Effector memory CD4-positive, alpha-beta T cell (primary cell): ENCODE data around the gene IER2.
A peak's percentile ranks its signal among the peaks of the same experiment; 100 is the strongest.

Source experiments
- DNase-seq, 3 donors: peaks; one replicate each; pipeline ENCODE4 v3.0.0-alpha.2; 2020
- H3K27ac ChIP-seq: 2 replicates; pipeline ENCODE4 v1.7.0; 2013; ENCODE audit warnings: mild to moderate bottlenecking, low read length, moderate library complexity; ENCODE audit not compliant: insufficient read depth, poor library complexity, severe bottlenecking
- H3K27me3 ChIP-seq: replicated peaks from 2 replicates; pipeline ENCODE4 v1.7.0; 2013; ENCODE audit warnings: mild to moderate bottlenecking, low read length; ENCODE audit not compliant: insufficient read depth, control insufficient read depth, poor library complexity, severe bottlenecking
- H3K36me3 ChIP-seq: 2 replicates; pipeline ENCODE4 v1.7.0; 2013; ENCODE audit warnings: mild to moderate bottlenecking, low read length, moderate library complexity; ENCODE audit not compliant: control insufficient read depth, insufficient read depth
- H3K4me1 ChIP-seq: 2 replicates; pipeline ENCODE4 v1.7.0; 2013; ENCODE audit warnings: low read length, mild to moderate bottlenecking; ENCODE audit not compliant: control insufficient read depth, insufficient read depth, poor library complexity, severe bottlenecking
- H3K4me3 ChIP-seq: 2 replicates; pipeline ENCODE4 v1.7.0; 2013; ENCODE audit warnings: low read length, low read depth, mild to moderate bottlenecking; ENCODE audit not compliant: insufficient read depth, poor library complexity, severe bottlenecking
- H3K9me3 ChIP-seq: 2 replicates; pipeline ENCODE4 v1.7.0; 2013; ENCODE audit warnings: mild to moderate bottlenecking, low read length, moderate library complexity; ENCODE audit not compliant: control insufficient read depth

The IER2 gene

DNA sequence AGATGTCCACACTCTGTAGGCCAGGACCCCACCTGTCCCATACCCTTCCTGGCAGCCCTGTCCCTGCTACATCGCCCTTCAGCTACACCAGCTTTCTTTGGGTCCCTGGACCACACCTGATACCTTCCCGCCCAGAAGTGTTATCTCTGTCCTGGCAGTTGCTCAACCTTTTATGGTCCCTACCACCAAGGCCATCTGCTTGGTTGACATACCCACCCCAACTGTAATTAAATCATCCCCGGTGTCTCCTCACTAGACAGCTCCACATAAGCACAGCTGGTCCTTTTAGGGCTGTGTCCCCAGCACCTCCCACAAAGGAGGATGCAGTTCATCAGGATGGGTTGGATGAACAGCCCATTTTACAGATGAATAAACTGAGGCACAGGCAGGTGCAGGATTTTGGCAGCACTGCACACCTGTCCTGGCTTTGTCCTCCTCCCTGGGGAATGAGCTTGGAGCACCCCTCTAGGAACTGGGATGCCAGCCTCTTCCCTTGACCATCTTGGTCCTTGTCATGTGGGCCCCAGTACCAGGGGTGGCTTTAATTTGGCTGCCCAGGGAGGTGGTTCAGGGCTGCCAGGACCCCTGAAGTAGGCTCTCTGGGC lies 19.2 kb upstream of the IER2 start:
- no peaks in the 10 kb centered on the region for H3K9me3 ChIP-seq
- peaks cover 15% of the 10 kb centered on the region for H3K36me3 ChIP-seq
- peaks cover 14% of the 10 kb centered on the region for H3K4me1 ChIP-seq
- DNase-seq = no peak
- H3K4me3 ChIP-seq = no peak overlapping the region
- H3K27me3 ChIP-seq = no peaks in the 10 kb centered on the region
- H3K27ac ChIP-seq = no peak overlapping the region

DNA sequence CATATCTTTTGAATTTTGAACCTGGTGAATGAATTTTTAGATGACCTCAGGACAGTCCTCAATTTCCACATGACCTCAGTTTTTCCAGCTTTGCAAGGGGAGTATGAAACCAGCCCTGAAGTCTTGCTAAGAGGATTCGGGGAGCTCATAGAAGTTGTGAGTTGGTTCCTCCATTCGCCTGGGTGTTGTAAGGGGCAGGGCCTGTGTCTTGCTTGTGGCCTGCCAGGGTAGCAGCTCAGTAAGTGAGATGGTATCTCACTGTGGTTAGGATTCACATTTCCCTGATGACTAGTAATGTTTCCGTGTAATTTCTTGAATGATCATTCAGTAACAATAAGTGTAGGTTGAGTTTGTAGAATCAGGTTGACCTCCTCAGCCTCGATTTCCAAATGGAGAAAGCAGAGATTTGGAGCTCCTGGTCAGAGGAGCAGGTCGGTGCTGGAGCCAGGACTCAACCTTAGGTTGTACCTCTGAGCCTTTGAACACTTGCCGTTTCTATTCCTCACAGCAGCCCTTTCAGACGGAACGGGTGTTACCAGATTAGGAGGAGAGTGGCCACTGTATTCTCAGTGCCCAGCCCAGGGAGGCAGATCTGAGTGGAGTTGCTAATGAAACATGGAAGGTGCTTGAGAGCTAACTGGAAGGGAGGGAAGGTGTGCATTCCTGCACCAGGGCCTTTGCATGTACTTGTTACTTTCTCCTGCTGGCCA lies 17.6 kb upstream of the IER2 start:
- peaks cover 27% of the 10 kb centered on the region for H3K36me3 ChIP-seq
- no peaks in the 10 kb centered on the region for H3K27me3 ChIP-seq
- peak overlapping the region; percentile 20 for H3K27ac ChIP-seq
- peak overlapping the region; percentile 2 for H3K4me3 ChIP-seq
- H3K9me3 ChIP-seq = no peaks in the 10 kb centered on the region
- peak in 2 of 3 donors; percentile 24 to 28 for DNase-seq
- peaks cover 14% of the 10 kb centered on the region for H3K4me1 ChIP-seq

GRCh38 chr19:13133241-13133870 lies 16.9 kb upstream of the IER2 start:
- H3K36me3 ChIP-seq = peaks cover 34% of the 10 kb centered on the region
- H3K27me3 ChIP-seq = no peaks in the 10 kb centered on the region
- H3K4me1 ChIP-seq = peaks cover 14% of the 10 kb centered on the region
- no peaks in the 10 kb centered on the region for H3K9me3 ChIP-seq
- H3K4me3 ChIP-seq = no peak overlapping the region
- DNase-seq = no peak
- no peak overlapping the region for H3K27ac ChIP-seq

DNA sequence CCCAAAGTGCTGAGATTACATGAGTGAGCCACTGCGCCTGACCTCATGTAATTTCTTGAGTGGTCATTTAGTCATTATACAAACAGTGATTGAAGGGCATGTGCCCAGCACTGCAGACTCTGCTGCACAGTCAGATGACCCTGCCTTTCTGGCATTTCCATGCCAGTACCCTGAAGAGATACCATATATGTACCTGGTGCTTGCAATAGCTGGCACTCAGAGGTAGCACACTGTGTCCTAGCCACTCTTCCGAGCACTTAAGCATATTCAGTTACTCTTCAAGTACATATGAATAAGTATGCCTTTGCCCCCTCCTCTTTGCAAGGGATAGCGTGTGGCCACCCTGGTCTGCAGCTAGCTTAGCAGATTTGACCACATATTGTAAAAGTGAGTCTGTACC lies 15.6 kb upstream of the IER2 start:
- peaks cover 41% of the 10 kb centered on the region for H3K36me3 ChIP-seq
- no peak overlapping the region for H3K27ac ChIP-seq
- H3K4me3 ChIP-seq = no peak overlapping the region
- H3K9me3 ChIP-seq = no peaks in the 10 kb centered on the region
- H3K27me3 ChIP-seq = no peaks in the 10 kb centered on the region
- no peak for DNase-seq
- H3K4me1 ChIP-seq = peaks cover 14% of the 10 kb centered on the region

- DNase-seq = no peak
- H3K4me3 ChIP-seq = no peak overlapping the region
- H3K36me3 ChIP-seq = peaks cover 41% of the 10 kb centered on the region
- H3K9me3 ChIP-seq = no peaks in the 10 kb centered on the region
- peaks cover 14% of the 10 kb centered on the region for H3K4me1 ChIP-seq
- no peaks in the 10 kb centered on the region for H3K27me3 ChIP-seq
- H3K27ac ChIP-seq = no peak overlapping the region
Measured at GRCh38 chr19:13135068-13136062, 14.8 kb upstream of the IER2 start.

DNA sequence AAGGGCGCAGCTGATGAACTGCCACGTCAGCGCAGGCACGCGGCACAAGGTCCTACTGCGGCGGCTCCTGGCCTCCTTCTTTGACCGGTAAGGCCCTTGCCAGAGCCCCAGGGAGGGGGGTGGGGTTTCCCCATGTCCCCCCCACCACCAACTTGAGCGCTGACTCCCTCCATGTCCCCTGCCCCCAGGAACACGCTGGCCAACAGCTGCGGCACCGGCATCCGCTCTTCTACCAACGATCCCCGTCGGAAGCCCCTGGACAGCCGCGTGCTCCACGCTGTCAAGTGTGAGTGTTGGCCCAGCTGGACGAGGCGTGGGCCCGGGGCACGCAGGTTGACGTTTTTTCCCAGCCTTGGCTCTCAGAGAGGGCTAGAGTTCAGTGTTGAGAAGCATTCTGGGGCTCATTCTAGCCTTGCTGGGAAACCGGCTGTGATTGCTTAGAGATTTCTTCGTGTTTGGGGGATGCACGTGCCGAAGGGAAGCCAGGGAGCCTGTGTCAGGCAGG lies 12.9 kb upstream of the IER2 start:
- Histone ChIP-seq H3K9me3 (no peaks in the 10 kb centered on the region), H3K27ac (no peak overlapping the region), H3K27me3 (no peaks in the 10 kb centered on the region), H3K4me1 (peaks cover 12% of the 10 kb centered on the region), H3K36me3 (peaks cover 41% of the 10 kb centered on the region), H3K4me3 (no peak overlapping the region)
- DNase-seq = no peak

DNA sequence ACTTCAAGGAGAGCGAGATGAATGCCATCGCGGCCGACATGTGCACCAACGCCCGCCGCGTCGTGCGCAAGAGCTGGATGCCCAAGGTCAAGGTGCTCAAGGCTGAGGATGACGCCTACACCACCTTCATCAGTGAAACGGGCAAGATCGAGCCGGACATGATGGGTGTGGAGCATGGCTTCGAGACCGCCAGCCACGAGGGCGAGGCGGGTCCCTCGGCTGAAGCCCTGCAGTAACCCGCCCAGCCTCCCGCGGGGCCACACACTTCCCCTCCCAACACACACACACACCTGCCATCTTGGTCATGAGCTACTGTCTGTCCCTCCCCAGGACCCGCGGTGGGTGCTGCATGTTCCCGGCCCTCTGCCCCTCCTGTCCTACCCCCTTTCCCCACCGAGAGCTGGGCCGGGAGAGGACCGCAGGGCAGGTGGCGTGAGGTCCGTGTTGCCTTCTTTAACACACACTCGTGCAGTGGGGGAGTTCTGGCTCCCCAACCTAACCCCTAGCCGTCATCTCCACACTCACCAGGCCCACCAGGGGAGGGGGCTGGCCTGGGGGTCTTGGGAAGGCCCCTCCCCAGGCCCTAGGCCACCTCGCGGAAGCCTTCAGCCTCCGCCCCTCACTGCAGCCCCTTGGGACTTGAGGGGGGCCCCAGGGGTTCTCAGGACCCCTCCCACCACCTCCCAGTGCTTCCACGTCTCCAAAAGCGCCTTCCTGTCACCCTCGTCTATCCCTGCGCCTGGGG lies 11.9 kb upstream of the IER2 start:
- Histone ChIP-seq H3K27me3 (no peaks in the 10 kb centered on the region), H3K4me3 (no peak overlapping the region), H3K27ac (no peak overlapping the region), H3K4me1 (peaks cover 2% of the 10 kb centered on the region), H3K36me3 (peaks cover 41% of the 10 kb centered on the region), H3K9me3 (no peaks in the 10 kb centered on the region)
- DNase-seq = no peak

- Histone ChIP-seq H3K27ac (no peak overlapping the region), H3K9me3 (no peaks in the 10 kb centered on the region), H3K27me3 (no peaks in the 10 kb centered on the region), H3K4me1 (no peaks in the 10 kb centered on the region), H3K36me3 (peaks cover 41% of the 10 kb centered on the region), H3K4me3 (no peak overlapping the region)
- no peak for DNase-seq
Measured at GRCh38 chr19:13138916-13139198, 11.4 kb upstream of the IER2 start.

- Histone ChIP-seq H3K36me3 (peaks cover 50% of the 10 kb centered on the region), H3K4me1 (no peaks in the 10 kb centered on the region), H3K4me3 (no peak overlapping the region), H3K27ac (no peak overlapping the region), H3K27me3 (no peaks in the 10 kb centered on the region), H3K9me3 (no peaks in the 10 kb centered on the region)
- DNase-seq = no peak
Measured at GRCh38 chr19:13139633-13140311, 10.4 kb upstream of the IER2 start.
